Measurements from ENCODE around the gene AP2A2. TPM values are rescaled to one million over a fixed set of nuclear protein-coding genes. Genes with fewer than 3 reads are reported as not detected.

Gene AP2A2
- total and polyA plus RNA-seq, 2 of the 4 experiments (the other 2 are of a cell fraction): 19.9 to 49.0 TPM

GRCh38 chr11:1000357-1001278, 74.9 kb downstream of the AP2A2 start:
- H3K18ac ChIP-seq (ENCODE audit: low read depth, low read length): no peak overlapping the region
- ATAC-seq (ENCODE audit: low read depth) (no peak; the same call in 1 of the 2 replicates), DNase-seq (no peak)
- H3K36me3 ChIP-seq (ENCODE audit: control insufficient read depth, insufficient read depth, low read length): peaks cover 51% of the 10 kb centered on the region
- intact Hi-C loops (cut with micrococcal nuclease) (no loop called here), in situ Hi-C loops (cut with MboI; ENCODE audit: low sequenced_read_pairs) (no loop called here), dilution Hi-C loops (cut with HindIII; ENCODE audit: low sequenced_read_pairs, unreplicated experiment) (no loop called here)
- no peak overlapping the region for H2BK120ac ChIP-seq (ENCODE audit: low read depth, low read length)
- H4K20me1 ChIP-seq (ENCODE audit: insufficient read depth, low read length): peaks cover 45% of the 10 kb centered on the region
- no peak overlapping the region for H3K4me2 ChIP-seq (ENCODE audit: low read depth, low read length)
- no peak overlapping the region for H2BK15ac ChIP-seq (ENCODE audit: low read depth, low read length)
- H4K8ac ChIP-seq (ENCODE audit: low read depth in 2 of 2, low read length in 2 of 2): no peak overlapping the region
- H3K14ac ChIP-seq (replicated peaks; ENCODE audit: low read depth, low read length): no peak overlapping the region
- no peaks in the 10 kb centered on the region for H3K9me3 ChIP-seq (ENCODE audit: control insufficient read depth, insufficient read depth, low read length)
- no peak overlapping the region for H2AK5ac ChIP-seq (ENCODE audit: low read depth, low read length)
- no peak overlapping the region for H3K4ac ChIP-seq (ENCODE audit: low read depth, low read length)
- POLR2A ChIA-PET (ENCODE audit: unreplicated experiment): no interaction called here
- no peak overlapping the region for H2BK5ac ChIP-seq (ENCODE audit: low read depth, low read length, poor library complexity, severe bottlenecking)
- H3K56ac ChIP-seq (ENCODE audit: extremely low read depth, insufficient read depth, low read length): no peak overlapping the region
- H2BK20ac ChIP-seq (ENCODE audit: low read depth, low read length): no peak overlapping the region
- H3K27ac ChIP-seq (ENCODE audit: insufficient read depth, low read length): no peak overlapping the region
- TF ChIP-seq SMC3 (IDR thresholded peaks at IDR 0.05; ENCODE audit: low read depth, low read length): no peak
- CTCF ChIA-PET: no interaction called here
- no peak overlapping the region for H2AFZ ChIP-seq (replicated peaks; ENCODE audit: low read length, poor library complexity)
- H3K79me1 ChIP-seq (ENCODE audit: low read depth in 1 of 2, low read length in 2 of 2): peaks cover 6 to 53% of the 10 kb centered on the region in 2 experiments
- no peaks in the 10 kb centered on the region for H3K27me3 ChIP-seq (ENCODE audit: control insufficient read depth, insufficient read depth, low read length)
- WGBS, 2 experiments (ENCODE audit: extremely low coverage in 2 of 2, insufficient read length in 1 of 2): 77% methylated on average over 10 of the region's 38 CpGs; no CpG with 5 or more reads in 1 of the 2 experiments
- no peak overlapping the region for H3K9ac ChIP-seq (ENCODE audit: low read depth, low read length)
- no peak overlapping the region for H3K23ac ChIP-seq (ENCODE audit: low read depth, low read length)
- peak overlapping the region; percentile 13 for H2AK9ac ChIP-seq (replicated peaks; ENCODE audit: low read depth, low read length, poor library complexity)
- no peak overlapping the region for H4K91ac ChIP-seq (ENCODE audit: insufficient read depth, low read depth, low read length)
- no peaks in the 10 kb centered on the region for H3K9me1 ChIP-seq (ENCODE audit: insufficient read depth, low read length)
- H3K4me3 ChIP-seq (ENCODE audit: insufficient read depth, low read depth, low read length): no peak overlapping the region
- no peaks in the 10 kb centered on the region for H3K4me1 ChIP-seq (ENCODE audit: control insufficient read depth, insufficient read depth, low read length)
- no TSS peak for BruUV-seq (replicated peaks)
- no peak overlapping the region for H4K5ac ChIP-seq (ENCODE audit: low read depth, low read length)

Measured in IMR-90 (cell line).